Neutrophil (primary cell): ENCODE results near the gene SPP1.
"Not testable (repeated sequence)": the region's sequence is repeated elsewhere in the genome, so short reads cannot be mapped to it uniquely, and the experiment has no call there.

Source experiments
- H3K27ac ChIP-seq: fragments of 200-600 bp; sonication (generic); 2 replicates; pipeline ENCODE4 v1.5.1; 2016; ENCODE audit warnings: mild to moderate bottlenecking, moderate library complexity
- H3K27me3 ChIP-seq: fragments of 200-600 bp; sonication (generic); 2 replicates; pipeline ENCODE4 v1.6.0; 2016; ENCODE audit warnings: mild to moderate bottlenecking
- H3K36me3 ChIP-seq: fragments of 200-600 bp; sonication (generic); 2 replicates; pipeline ENCODE4 v1.5.1; 2017
- H3K4me1 ChIP-seq, 2 experiments: fragments of 200-600 bp in 1 of 2; sonication (generic) in 1 of 2; 1 replicate in 1 of 2; 2 replicates in 1 of 2; pipeline versions ENCODE4 v1.5.1 to v1.6.1; 2013 to 2016; ENCODE audit warnings: low read depth in 1 of 2, low read length in 1 of 2, mild to moderate bottlenecking in 1 of 2, moderate library complexity in 1 of 2; ENCODE audit not compliant: control insufficient read depth in 1 of 2, insufficient read depth in 1 of 2
- H3K4me3 ChIP-seq, 2 experiments: fragments of 200-600 bp in 1 of 2; sonication (generic) in 1 of 2; 1 replicate in 1 of 2; 2 replicates in 1 of 2; pipeline ENCODE4 v1.5.1; 2013 to 2016; ENCODE audit warnings: low read depth in 1 of 2, low read length in 1 of 2, mild to moderate bottlenecking in 1 of 2, moderate library complexity in 1 of 2
- H3K9me3 ChIP-seq: fragments of 200-600 bp; sonication (generic); 2 replicates; pipeline ENCODE4 v1.5.1; 2016
- CTCF ChIP-seq: fragments of 200-600 bp; sonication (generic); IDR thresholded peaks from 2 replicates; pipeline ENCODE4 v1.5.1; 2016; ENCODE audit warnings: antibody characterized with exemption

Gene SPP1

GRCh38 chr4:87986508-87986907, 11.0 kb downstream of the SPP1 start:
- Histone ChIP-seq H3K27me3 (no peaks in the 10 kb centered on the region), H3K9me3 (no peaks in the 10 kb centered on the region), H3K4me1 (no peaks in the 10 kb centered on the region), H3K27ac (no peak overlapping the region), H3K4me3 (no peak overlapping the region), H3K36me3 (no peaks in the 10 kb centered on the region)
- TF ChIP-seq CTCF, result no peak

GRCh38 chr4:87989765-87990164, 14.3 kb downstream of the SPP1 start:
- Histone ChIP-seq H3K4me1 (no peaks in the 10 kb centered on the region), H3K4me3 (no peak overlapping the region), H3K27me3 (no peaks in the 10 kb centered on the region), H3K36me3 (no peaks in the 10 kb centered on the region), H3K27ac (no peak overlapping the region), H3K9me3 (no peaks in the 10 kb centered on the region)
- no peak for TF ChIP-seq CTCF

- no peaks in the 10 kb centered on the region for H3K27me3 ChIP-seq
- no peak overlapping the region for H3K4me3 ChIP-seq
- no peaks in the 10 kb centered on the region for H3K9me3 ChIP-seq
- H3K4me1 ChIP-seq, result no peaks in the 10 kb centered on the region
- no peaks in the 10 kb centered on the region for H3K36me3 ChIP-seq
- no peak overlapping the region for H3K27ac ChIP-seq
- TF ChIP-seq CTCF, result no peak
These were observed 19.9 kb downstream of the SPP1 start for GRCh38 chr4:87995435-87995834.

- H3K36me3 ChIP-seq, H3K4me3 ChIP-seq, H3K4me1 ChIP-seq, H3K27me3 ChIP-seq, H3K9me3 ChIP-seq, H3K27ac ChIP-seq: not testable (repeated sequence)
These were observed 23.7 kb downstream of the SPP1 start for GRCh38 chr4:87999191-87999691.

GRCh38 chr4:88001871-88002270, 26.4 kb downstream of the SPP1 start:
- H3K9me3 ChIP-seq, result no peaks in the 10 kb centered on the region
- no peak for TF ChIP-seq CTCF

GRCh38 chr4:88002786-88003185, 27.3 kb downstream of the SPP1 start:
- Histone ChIP-seq H3K27me3 (peaks cover 12% of the 10 kb centered on the region), H3K9me3 (no peaks in the 10 kb centered on the region), H3K4me1 (peaks cover 0 to 3% of the 10 kb centered on the region in 2 experiments), H3K27ac (no peak overlapping the region), H3K4me3 (no peak overlapping the region), H3K36me3 (no peaks in the 10 kb centered on the region)
- no peak for TF ChIP-seq CTCF

More at GRCh38 chr4:88001871-88002270, 26.4 kb downstream of the SPP1 start:
- no peak overlapping the region for H3K27ac ChIP-seq
- peaks cover 7% of the 10 kb centered on the region for H3K27me3 ChIP-seq
- H3K36me3 ChIP-seq, result no peaks in the 10 kb centered on the region
- no peaks in the 10 kb centered on the region for H3K4me1 ChIP-seq
- H3K4me3 ChIP-seq, result no peak overlapping the region
